ENCODE results near the gene ARFGAP1.
A peak's percentile ranks its signal among the peaks of the same experiment; 100 is the strongest.

The ARFGAP1 gene

DNA sequence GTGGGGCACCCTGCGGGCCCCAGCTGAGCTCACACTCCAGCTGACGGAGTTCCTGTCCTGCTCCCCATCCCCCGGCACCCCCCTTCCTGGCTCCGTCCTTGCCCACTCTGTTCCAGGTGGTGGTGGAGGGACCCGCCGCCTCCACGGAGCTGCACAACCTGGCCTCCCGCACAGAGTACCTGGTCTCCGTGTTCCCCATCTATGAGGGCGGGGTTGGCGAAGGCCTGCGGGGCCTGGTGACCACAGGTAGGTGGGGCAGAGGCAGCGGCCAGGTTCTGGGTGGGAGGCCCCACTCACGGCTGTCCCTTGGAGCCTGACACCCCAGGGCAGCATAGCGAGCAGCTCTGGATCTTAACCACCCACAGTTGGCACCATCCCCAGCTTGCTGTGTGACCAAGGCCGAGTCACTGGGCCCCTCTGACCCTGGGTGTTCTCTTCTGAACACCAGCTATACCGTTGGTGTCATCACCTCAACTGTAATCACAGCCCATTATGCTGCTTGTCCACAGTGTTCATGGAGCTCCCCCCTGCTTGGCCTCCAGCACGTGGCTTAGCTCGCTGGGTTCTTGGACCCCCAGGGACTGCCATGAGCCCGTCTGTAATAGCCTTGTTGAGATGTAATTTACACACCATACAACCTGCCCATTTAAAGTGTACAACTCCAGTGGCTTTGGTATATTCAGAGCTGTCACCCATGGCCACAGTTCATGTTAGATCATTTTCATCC, 37.8 kb downstream of the ARFGAP1 start:
- DNase-seq, result no peak

DNA sequence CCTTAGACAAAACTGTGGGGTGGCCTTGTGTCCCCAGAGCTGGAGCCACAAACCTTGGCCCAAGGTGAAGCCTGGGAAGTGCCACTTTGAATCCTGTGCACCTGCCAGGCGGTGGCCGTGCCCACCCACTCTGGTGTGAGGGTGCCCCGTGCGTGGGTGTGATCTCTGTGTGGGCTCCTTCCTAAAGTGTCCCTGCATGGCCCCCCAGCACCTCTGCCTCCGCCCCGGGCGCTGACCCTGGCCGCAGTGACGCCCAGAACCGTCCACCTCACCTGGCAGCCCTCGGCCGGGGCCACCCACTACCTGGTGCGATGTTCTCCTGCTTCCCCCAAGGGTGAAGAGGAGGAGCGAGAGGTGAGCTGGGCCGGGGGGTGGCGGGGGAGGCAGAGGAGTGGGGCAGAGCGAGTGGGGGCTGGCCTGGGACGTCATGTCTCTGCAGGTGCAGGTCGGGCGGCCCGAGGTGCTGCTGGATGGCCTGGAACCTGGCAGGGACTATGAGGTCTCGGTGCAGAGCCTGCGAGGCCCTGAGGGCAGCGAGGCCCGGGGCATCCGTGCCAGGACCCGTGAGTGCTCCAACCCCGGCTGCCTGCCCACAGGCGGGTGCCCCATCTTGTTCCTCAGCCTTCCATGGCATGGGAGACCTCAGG, 38.7 kb downstream of the ARFGAP1 start:
- no peak for DNase-seq

DNA sequence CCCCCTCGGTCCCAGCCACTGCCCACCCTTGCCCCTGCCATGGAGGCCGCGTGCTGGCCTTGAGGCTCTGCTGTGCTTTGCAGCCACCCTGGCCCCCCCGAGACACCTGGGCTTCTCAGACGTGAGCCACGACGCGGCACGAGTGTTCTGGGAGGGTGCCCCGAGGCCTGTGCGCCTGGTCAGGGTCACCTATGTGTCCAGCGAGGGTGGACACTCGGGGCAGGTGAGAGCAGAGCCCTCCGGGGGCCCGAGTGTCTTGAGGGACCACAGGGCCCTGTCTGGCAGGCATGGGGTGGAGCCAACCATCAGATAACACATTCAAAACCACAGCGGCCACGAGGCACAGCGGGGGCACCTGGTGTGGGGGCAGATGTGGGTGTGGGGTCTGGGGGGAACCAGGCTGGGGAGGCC, 39.2 kb downstream of the ARFGAP1 start:
- DNase-seq, result no peak

DNA sequence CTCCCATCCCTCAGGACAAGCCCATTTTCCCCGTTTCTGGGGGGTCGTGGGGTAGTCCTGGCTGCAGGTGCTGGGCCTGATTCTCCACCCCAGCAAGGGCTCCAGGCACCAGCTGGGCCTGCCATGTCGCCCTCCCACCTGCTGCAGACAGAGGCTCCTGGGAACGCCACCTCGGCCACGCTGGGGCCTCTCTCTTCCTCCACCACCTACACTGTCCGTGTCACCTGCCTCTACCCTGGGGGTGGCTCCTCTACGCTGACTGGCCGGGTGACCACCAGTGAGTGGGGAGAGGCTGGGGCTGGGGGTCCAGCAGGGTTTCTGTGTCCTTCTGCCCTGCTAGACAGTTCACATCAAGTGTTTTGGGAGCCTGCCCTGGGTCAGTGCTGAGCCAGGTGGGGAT, 39.7 kb downstream of the ARFGAP1 start:
- DNase-seq, result no peak

GRCh38 chr20:63312690-63313348, 40.2 kb downstream of the ARFGAP1 start:
- peak; percentile 84 for DNase-seq

GRCh38 chr20:63313349-63314014, 40.9 kb downstream of the ARFGAP1 start:
- no peak for DNase-seq

- DNase-seq, result no peak
These were observed 41.4 kb downstream of the ARFGAP1 start for GRCh38 chr20:63314015-63314471.

DNA sequence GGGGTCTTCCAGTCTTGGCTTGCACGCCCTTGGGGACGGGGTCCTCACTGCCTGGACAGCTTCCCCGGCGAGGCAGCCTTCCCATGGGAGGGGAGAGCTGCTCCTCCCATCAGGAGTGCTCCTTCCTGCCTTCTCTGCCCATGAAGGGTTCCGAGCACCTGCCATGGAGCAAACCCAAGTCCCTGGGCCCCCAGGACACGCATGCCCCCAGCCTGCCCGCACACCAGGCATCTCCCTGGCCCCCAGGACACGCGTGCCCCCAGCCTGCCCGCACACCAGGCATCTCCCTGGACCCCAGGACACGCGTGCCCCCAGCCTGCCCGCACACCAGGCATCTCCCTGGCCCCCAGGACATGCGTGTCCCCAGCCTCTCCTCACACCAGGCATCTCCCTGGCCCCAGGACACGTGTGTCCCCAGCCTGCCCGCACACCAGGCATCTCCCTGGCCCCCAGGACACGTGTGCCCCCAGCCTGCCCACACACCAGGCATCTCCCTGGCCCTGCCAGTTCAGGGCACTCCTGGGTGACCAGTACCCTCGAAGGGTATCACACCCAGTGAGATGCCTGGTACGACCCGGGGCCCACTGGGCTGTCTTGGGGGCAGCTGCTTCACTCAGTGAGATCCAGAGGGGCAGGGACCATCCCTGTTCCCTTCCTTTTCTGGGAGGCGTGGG, 42.1 kb downstream of the ARFGAP1 start:
- no peak for DNase-seq

- DNase-seq, result no peak
These were observed 42.7 kb downstream of the ARFGAP1 start for GRCh38 chr20:63315240-63315689.

- DNase-seq, result no peak
These were observed 43.3 kb downstream of the ARFGAP1 start for GRCh38 chr20:63315731-63316491.

GRCh38 chr20:63316502-63316921, 43.9 kb downstream of the ARFGAP1 start:
- no peak for DNase-seq

DNA sequence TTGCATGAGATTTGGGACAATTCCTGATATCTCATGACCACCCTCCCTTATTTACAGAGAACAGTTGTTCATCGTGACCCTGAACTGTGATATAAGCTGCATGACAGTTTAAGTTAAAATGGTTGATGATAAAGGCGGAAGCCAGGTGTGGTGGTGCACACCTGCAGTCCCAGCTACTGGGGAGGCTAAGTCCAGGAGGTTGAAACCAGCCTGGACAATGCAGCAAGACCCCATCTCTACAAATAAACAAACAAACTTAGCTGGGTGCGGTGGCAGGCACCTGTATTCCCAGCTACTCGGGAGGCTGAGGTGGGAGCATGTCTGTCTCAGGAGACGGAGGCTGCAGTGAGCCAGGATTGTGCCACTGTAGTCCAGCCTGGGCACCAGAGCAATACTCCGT, 44.4 kb downstream of the ARFGAP1 start:
- no peak for DNase-seq

- no peak for DNase-seq
These were observed 45.1 kb downstream of the ARFGAP1 start for GRCh38 chr20:63317601-63318291.

GRCh38 chr20:63318391-63319163, 46.0 kb downstream of the ARFGAP1 start:
- DNase-seq, result no peak

GRCh38 chr20:63319164-63320040, 46.8 kb downstream of the ARFGAP1 start:
- DNase-seq, result no peak

- no peak for DNase-seq
These were observed 47.5 kb downstream of the ARFGAP1 start for GRCh38 chr20:63320041-63320511.

DNA sequence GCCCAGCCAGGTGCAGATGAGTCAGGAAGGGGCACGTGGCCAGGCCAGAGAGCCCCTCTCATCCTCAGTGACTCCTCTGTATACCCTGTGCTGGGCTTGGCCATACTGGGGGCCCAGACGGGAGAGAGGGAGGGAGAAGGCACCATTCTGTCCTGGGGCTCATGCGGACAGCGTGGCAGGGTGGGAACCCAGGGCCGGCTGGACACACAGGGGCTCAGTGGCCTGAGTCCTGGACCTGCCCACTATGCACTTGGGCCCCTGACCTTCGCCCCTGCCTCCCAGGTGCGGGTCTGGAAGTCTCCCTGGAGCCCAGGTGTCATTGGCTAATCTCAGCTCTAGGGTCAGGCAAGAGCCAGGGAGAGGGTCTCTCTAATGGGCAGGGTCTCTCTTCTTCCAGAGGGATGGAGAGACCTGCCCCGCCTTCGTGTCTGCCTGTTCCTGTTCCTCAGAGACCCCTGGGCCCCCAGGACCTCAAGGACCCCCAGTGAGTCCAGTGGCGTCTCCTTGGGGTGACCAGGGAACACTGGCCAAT, 48.1 kb downstream of the ARFGAP1 start:
- DNase-seq, result no peak

DNA sequence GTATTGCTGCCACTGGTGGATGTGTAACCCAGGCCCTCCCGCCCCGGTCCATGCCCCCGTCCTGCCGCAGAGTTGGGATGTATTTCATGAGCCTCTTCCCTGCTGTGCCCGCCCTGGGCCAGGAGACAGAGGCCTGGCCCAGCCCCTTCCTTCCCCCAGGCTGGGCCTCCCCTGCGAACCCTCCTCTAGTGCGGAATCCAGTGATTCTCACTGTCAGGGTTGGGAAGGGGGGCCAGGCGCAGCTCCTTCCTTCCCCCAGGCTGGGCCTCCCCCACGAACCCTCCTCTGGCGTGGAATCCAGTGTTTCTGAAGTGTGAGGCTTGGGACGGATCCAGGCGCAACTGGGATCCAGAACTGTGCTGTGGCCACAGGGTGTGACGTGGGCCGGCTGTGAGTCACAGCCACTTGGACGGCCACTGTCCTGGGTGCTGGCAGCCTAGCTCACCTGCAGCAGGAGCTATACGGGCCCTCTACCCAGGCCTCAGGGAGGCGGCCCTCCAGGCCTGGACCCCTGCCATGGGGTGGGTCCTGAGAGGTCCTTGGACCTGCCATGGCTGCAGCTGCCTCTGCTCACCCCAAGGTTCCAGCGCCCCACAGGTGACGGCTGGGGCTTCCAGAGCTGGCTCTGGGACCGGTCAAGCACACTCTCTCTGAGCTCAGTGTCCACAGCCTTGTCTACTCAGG, 48.7 kb downstream of the ARFGAP1 start:
- peak; percentile 79 for DNase-seq

All from femur (tissue), 1 donor.